OCI-LY1 (cell line): ENCODE measurements around the gene SLCO3A1.

Source experiments
- H2AFZ ChIP-seq: fragments of 200-600 bp; sonication (generic), shearing (Covaris generic); 2 replicates; pipeline ENCODE4 v1.6.0; 2014; ENCODE audit warnings: antibody characterized with exemption, mild to moderate bottlenecking, low read length
- H3F3A ChIP-seq: fragments of 200-600 bp; sonication (generic), shearing (Covaris generic); 2 replicates; pipeline ENCODE4 v1.6.0; 2014; ENCODE audit warnings: mild to moderate bottlenecking, antibody characterized with exemption, low read length, moderate library complexity; ENCODE audit not compliant: insufficient read depth
- H3K27ac ChIP-seq: fragments of 200-600 bp; sonication (generic); 2 replicates; pipeline ENCODE4 v1.5.1; 2014; ENCODE audit warnings: low read length, mixed run types, mild to moderate bottlenecking, low read depth; ENCODE audit not compliant: poor library complexity, severe bottlenecking
- H3K27me3 ChIP-seq: fragments of 200-600 bp; sonication (generic); 2 replicates; pipeline ENCODE4 v1.6.0; 2014; ENCODE audit warnings: antibody characterized with exemption, mild to moderate bottlenecking, low read length, moderate library complexity; ENCODE audit not compliant: insufficient read depth
- H3K36me3 ChIP-seq: fragments of 200-600 bp; sonication (generic); 2 replicates; pipeline ENCODE4 v1.6.1; 2014; ENCODE audit warnings: mild to moderate bottlenecking, antibody characterized with exemption, low read length, moderate library complexity, mixed read lengths; ENCODE audit not compliant: insufficient read depth
- H3K4me1 ChIP-seq: fragments of 200-600 bp; sonication (generic); 2 replicates; pipeline ENCODE4 v1.5.1; 2014; ENCODE audit warnings: mild to moderate bottlenecking, low read length, moderate library complexity; ENCODE audit not compliant: insufficient read depth, severe bottlenecking
- H3K4me2 ChIP-seq: fragments of 200-600 bp; sonication (generic), shearing (Covaris generic); 2 replicates; pipeline ENCODE4 v1.6.1; 2014; ENCODE audit warnings: low read length
- H3K4me3 ChIP-seq: fragments of 200-600 bp; sonication (generic); 2 replicates; pipeline ENCODE4 v1.5.1; 2014; ENCODE audit warnings: low read length, low read depth, mild to moderate bottlenecking, mixed read lengths; ENCODE audit not compliant: poor library complexity, severe bottlenecking
- H3K79me2 ChIP-seq: fragments of 200-600 bp; shearing (Covaris generic); 2 replicates; pipeline ENCODE4 v1.6.1; 2016; ENCODE audit warnings: mixed run types, low read length, mixed read lengths; ENCODE audit not compliant: insufficient read depth
- H3K9ac ChIP-seq: fragments of 200-600 bp; sonication (generic), shearing (Covaris generic); 2 replicates; pipeline ENCODE4 v1.6.1; 2014; ENCODE audit warnings: mild to moderate bottlenecking, low read length, mixed read lengths
- H3K9me2 ChIP-seq: fragments of 200-600 bp; sonication (generic), shearing (Covaris generic); 2 replicates; pipeline ENCODE4 v1.6.1; 2014; ENCODE audit warnings: low read depth, mild to moderate bottlenecking, low read length, mixed read lengths
- H3K9me3 ChIP-seq: fragments of 200-600 bp; shearing (Covaris generic); 2 replicates; pipeline ENCODE4 v1.6.1; 2014; ENCODE audit warnings: low read length, mixed read lengths
- H4K20me1 ChIP-seq: fragments of 200-600 bp; sonication (generic), shearing (Covaris generic); 2 replicates; pipeline ENCODE4 v1.6.0; 2016; ENCODE audit warnings: mild to moderate bottlenecking, low read length; ENCODE audit not compliant: insufficient read depth
- EZH2 ChIP-seq: fragments of 200-600 bp; sonication (generic), shearing (Covaris generic); IDR thresholded peaks from 2 replicates; pipeline ENCODE4 v1.8.0; 2017; ENCODE audit warnings: borderline replicate concordance, mixed run types, mild to moderate bottlenecking, antibody characterized with exemption, low read length, moderate library complexity, mixed read lengths
- TF ChIP-seq, protein P1 (sequence below): fragments of 200-600 bp; sonication (generic), shearing (Covaris generic); IDR thresholded peaks from 2 replicates; pipeline ENCODE4 v1.5.1; 2017; ENCODE audit warnings: mild to moderate bottlenecking, antibody characterized with exemption, low read length, moderate library complexity, mixed read lengths

The SLCO3A1 gene

DNA sequence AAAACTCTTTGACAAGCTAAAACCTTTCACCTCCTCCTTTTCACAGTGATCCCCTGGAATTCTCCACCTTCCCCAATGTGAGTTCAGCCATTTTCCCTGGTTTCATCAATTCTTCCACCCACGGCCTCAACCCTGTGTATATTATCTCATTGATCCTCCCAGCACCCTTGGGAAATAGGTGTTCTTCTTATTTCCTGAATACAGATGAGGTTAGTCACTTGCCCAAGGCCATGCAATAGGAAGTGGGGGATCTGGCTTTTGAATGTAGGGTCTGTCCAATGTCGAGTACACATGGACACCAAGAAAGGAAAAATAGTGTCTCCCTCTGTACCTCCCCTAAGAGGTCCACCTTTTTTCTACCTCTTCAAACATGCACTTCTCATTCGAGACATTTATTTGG lies 277.4 kb downstream of the SLCO3A1 start:
- Histone ChIP-seq H3K4me1 (no peaks in the 10 kb centered on the region), H2AFZ (no peak overlapping the region), H3K36me3 (no peaks in the 10 kb centered on the region), H3K27ac (no peak overlapping the region), H3K79me2 (no peaks in the 10 kb centered on the region), H3K9me3 (no peaks in the 10 kb centered on the region), H3K9ac (no peak overlapping the region), H3K4me2 (no peak overlapping the region), H3K9me2 (no peaks in the 10 kb centered on the region), H3K4me3 (no peak overlapping the region), H4K20me1 (no peaks in the 10 kb centered on the region), H3F3A (no peaks in the 10 kb centered on the region), H3K27me3 (no peaks in the 10 kb centered on the region)
- TF ChIP-seq EZH2: no peak
- TF ChIP-seq, protein P1, sequence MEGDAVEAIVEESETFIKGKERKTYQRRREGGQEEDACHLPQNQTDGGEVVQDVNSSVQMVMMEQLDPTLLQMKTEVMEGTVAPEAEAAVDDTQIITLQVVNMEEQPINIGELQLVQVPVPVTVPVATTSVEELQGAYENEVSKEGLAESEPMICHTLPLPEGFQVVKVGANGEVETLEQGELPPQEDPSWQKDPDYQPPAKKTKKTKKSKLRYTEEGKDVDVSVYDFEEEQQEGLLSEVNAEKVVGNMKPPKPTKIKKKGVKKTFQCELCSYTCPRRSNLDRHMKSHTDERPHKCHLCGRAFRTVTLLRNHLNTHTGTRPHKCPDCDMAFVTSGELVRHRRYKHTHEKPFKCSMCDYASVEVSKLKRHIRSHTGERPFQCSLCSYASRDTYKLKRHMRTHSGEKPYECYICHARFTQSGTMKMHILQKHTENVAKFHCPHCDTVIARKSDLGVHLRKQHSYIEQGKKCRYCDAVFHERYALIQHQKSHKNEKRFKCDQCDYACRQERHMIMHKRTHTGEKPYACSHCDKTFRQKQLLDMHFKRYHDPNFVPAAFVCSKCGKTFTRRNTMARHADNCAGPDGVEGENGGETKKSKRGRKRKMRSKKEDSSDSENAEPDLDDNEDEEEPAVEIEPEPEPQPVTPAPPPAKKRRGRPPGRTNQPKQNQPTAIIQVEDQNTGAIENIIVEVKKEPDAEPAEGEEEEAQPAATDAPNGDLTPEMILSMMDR: no peak

DNA sequence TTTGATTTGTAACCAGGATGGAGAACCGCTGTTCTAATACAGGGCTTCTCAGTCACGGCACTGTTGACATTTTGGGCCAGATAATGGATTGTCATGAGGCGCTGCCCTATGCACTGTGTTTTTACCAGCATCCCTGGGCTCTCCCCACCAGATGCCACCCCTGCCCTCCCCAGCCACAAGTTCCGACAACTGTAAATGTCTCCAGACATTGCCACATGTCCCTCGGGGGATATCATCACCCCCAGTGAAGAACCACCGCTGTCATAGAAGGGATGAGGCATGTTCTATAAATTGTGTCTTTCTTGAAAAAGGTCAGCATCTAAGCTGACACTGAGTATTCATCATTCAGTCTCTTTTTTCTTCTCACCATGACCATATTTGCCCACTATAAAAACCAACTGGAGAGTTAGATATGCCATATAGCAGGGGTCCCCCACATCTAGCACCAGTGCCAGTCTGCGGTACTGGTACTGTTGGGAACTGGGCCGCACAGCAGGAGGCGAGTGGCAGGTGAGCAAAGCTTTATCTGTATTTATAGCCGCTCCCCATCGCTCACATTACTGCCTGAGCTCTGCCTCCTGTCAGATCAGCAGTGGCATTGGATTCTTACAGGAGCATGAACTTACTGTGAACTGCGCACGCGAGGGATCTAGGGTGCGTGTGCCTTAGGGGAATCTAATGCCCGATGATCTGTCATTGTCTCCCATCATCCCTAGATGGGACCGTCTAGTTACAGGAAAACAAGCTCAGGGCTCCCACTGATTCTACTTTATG lies 279.7 kb downstream of the SLCO3A1 start:
- H3K4me1 ChIP-seq: no peaks in the 10 kb centered on the region
- H4K20me1 ChIP-seq: no peaks in the 10 kb centered on the region
- H3K27ac ChIP-seq: no peak overlapping the region
- H3F3A ChIP-seq: no peaks in the 10 kb centered on the region
- H3K4me2 ChIP-seq: no peak overlapping the region
- H3K27me3 ChIP-seq: no peaks in the 10 kb centered on the region
- H2AFZ ChIP-seq: no peak overlapping the region
- H3K79me2 ChIP-seq: no peaks in the 10 kb centered on the region
- no peaks in the 10 kb centered on the region for H3K36me3 ChIP-seq
- TF ChIP-seq, protein P1: no peak
- no peak for TF ChIP-seq EZH2
- H3K4me3 ChIP-seq: no peak overlapping the region
- no peaks in the 10 kb centered on the region for H3K9me2 ChIP-seq
- H3K9me3 ChIP-seq: no peaks in the 10 kb centered on the region
- H3K9ac ChIP-seq: no peak overlapping the region

DNA sequence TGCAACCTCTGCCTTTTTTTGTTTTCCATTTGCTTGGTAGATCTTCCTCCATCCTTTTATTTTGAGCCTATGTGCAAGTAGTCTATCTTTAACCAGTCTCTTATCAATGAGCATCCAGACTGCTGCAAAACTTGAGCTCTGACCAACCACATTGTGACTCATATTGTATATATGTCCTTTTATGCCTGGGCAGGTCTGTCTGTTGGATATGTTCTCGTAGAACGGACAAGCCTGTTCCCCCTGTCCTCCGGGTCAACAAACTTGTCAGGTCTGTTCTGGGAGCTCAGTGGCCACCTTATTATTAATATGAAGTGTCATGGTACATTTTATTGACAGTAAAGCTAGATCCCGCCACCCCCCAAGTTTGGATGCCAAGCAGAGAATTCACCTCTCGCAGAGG lies 287.3 kb downstream of the SLCO3A1 start:
- Histone ChIP-seq H3K27me3 (no peaks in the 10 kb centered on the region), H3K9me3 (no peaks in the 10 kb centered on the region), H3K27ac (no peak overlapping the region), H2AFZ (no peak overlapping the region), H3K4me3 (no peak overlapping the region), H3K4me2 (no peak overlapping the region), H4K20me1 (no peaks in the 10 kb centered on the region), H3K36me3 (no peaks in the 10 kb centered on the region), H3K79me2 (no peaks in the 10 kb centered on the region), H3K9me2 (no peaks in the 10 kb centered on the region), H3F3A (no peaks in the 10 kb centered on the region), H3K9ac (no peak overlapping the region), H3K4me1 (no peaks in the 10 kb centered on the region)
- TF ChIP-seq, protein P1: no peak
- TF ChIP-seq EZH2: no peak
